ENCODE results near the gene SLC9A1.

- TF ChIP-seq CTCF (IDR thresholded peaks at IDR 0.05) (no peak), EZH2 (IDR thresholded peaks at IDR 0.05; ENCODE audit: borderline replicate concordance, insufficient read depth, low read depth, low read length, poor library complexity, severe bottlenecking) (no peak)
These were observed 30.5 kb downstream of the SLC9A1 start for GRCh38 chr1:27124405-27124804.
